OCI-LY7 (cell line): ENCODE measurements around the gene SQOR. TPM values are rescaled to one million over a fixed set of nuclear protein-coding genes. Genes with fewer than 3 reads are reported as not detected.

Source experiments
- BruUV-seq: library from RNA; stranded (reverse); fragments of 400-500 nt; replicated peaks from 2 replicates; lab custom pipeline; 2021; lab: Mats Ljungman, UMichigan
- CTCF ChIA-PET: fragments of 300-600 bp; sonication (Branson Sonifier 250); formaldehyde crosslinking; loops from one replicate; lab custom pipeline; 2022; ENCODE audit warnings: antibody characterized with exemption; ENCODE audit not compliant: unreplicated experiment; lab: Charles Lee
- POLR2A ChIA-PET: fragments of 300-600 bp; sonication (Branson Sonifier 250); formaldehyde crosslinking; loops from one replicate; lab custom pipeline; 2022; ENCODE audit warnings: antibody characterized with exemption; lab: Charles Lee
- DNase-seq: peaks from one replicate; pipeline ENCODE4 v3.0.0-alpha.2; 2015; ENCODE audit warnings: low spot score
- H2AFZ ChIP-seq: fragments of 200-600 bp; sonication (generic), shearing (Covaris generic); 2 replicates; pipeline ENCODE4 v1.6.1; 2014; ENCODE audit warnings: mild to moderate bottlenecking, antibody characterized with exemption, low read length, moderate library complexity
- H3K27ac ChIP-seq: fragments of 200-600 bp; sonication (generic); 2 replicates; pipeline ENCODE4 v1.5.1; 2014; ENCODE audit warnings: mixed run types, low read depth, mild to moderate bottlenecking, moderate library complexity, low read length, inconsistent platforms; ENCODE audit not compliant: poor library complexity, severe bottlenecking
- H3K36me3 ChIP-seq: fragments of 200-600 bp; sonication (generic); 2 replicates; pipeline ENCODE4 v1.6.1; 2014; ENCODE audit warnings: mild to moderate bottlenecking, antibody characterized with exemption, low read length, moderate library complexity, mixed read lengths; ENCODE audit not compliant: insufficient read depth
- H3K4me1 ChIP-seq: fragments of 200-600 bp; sonication (generic); 2 replicates; pipeline ENCODE4 v1.5.1; 2014; ENCODE audit warnings: mild to moderate bottlenecking, low read length; ENCODE audit not compliant: insufficient read depth, poor library complexity, severe bottlenecking
- H3K4me2 ChIP-seq: fragments of 200-600 bp; sonication (generic); 2 replicates; pipeline ENCODE4 v1.6.1; 2014; ENCODE audit warnings: mild to moderate bottlenecking, low read length
- H3K4me3 ChIP-seq: fragments of 200-600 bp; sonication (generic); 2 replicates; pipeline ENCODE4 v1.5.1; 2014; ENCODE audit warnings: mild to moderate bottlenecking, low read depth, low read length; ENCODE audit not compliant: poor library complexity, severe bottlenecking
- H3K79me2 ChIP-seq: fragments of 200-600 bp; sonication (generic); 2 replicates; pipeline ENCODE4 v1.6.1; 2016; ENCODE audit warnings: low read depth, mild to moderate bottlenecking, low read length, moderate library complexity, mixed read lengths; ENCODE audit not compliant: insufficient read depth
- H3K9me2 ChIP-seq: fragments of 200-600 bp; sonication (generic); 2 replicates; pipeline ENCODE4 v1.6.1; 2016; ENCODE audit warnings: mild to moderate bottlenecking, low read length, mixed read lengths; ENCODE audit not compliant: insufficient read depth
- H3K9me3 ChIP-seq: fragments of 200-600 bp; sonication (generic); 2 replicates; pipeline ENCODE4 v1.6.1; 2014; ENCODE audit warnings: mild to moderate bottlenecking, mixed run types, low read length, mixed read lengths
- H4K20me1 ChIP-seq: fragments of 200-600 bp; sonication (generic); 2 replicates; pipeline ENCODE4 v1.6.1; 2014; ENCODE audit warnings: mild to moderate bottlenecking, antibody characterized with exemption, low read length, moderate library complexity, mixed read lengths; ENCODE audit not compliant: insufficient read depth
- EZH2phosphoT487 ChIP-seq: fragments of 200-600 bp; sonication (generic); IDR thresholded peaks from 2 replicates; pipeline ENCODE4 v1.6.1; 2018; ENCODE audit warnings: low read depth, borderline replicate concordance, mild to moderate bottlenecking, mixed run types, antibody characterized with exemption, low read length, moderate library complexity, mixed read lengths
- intact Hi-C: fragments of 100-400 bp; cut with micrococcal nuclease; formaldehyde crosslinking; loops from one replicate; pipeline ENCODE4 v1.10.0; 2022; ENCODE audit not compliant: unreplicated experiment
- total RNA-seq, 2 experiments: library from RNA; depleted of rRNA in 1 of 2; stranded (reverse); fragments of >200 nt in 1 of 2; shearing (Covaris generic) in 1 of 2; gene quantifications; 2 replicates each; pipeline ENCODE4 v1.2.3, GENCODE V29; 2014 to 2022
- TF ChIP-seq, protein P1 (sequence below): fragments of 200-600 bp; sonication (generic); conservative IDR thresholded peaks from 2 replicates; pipeline ENCODE4 v1.5.1; 2014; ENCODE audit warnings: mild to moderate bottlenecking, antibody characterized with exemption, low read length, moderate library complexity, mixed read lengths

Gene SQOR
- total RNA-seq, 2 experiments from 2014 or later, result 0.42 to 1.8 TPM

DNA sequence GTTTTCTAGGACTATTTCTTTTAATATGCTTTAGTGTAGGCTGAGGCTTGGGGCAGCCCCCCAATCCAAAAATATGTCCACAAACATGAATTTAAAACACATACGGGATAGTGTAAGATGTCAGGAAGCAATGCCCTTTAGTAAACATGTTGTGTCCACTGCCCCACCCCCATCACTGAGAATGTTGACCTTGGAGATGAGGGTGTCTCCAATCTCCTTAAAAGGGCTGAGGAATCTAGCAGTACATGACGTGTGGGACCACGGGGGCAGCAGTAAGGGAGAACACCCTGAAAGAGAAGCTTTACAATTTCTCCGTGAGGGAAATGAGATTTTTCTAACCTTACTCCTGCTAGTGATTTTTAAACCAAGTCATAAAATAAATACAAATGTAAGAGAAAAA lies 84.7 kb downstream of the SQOR start:
- H3K36me3 ChIP-seq, result no peaks in the 10 kb centered on the region
- H3K9me3 ChIP-seq, result peaks cover 10% of the 10 kb centered on the region; the same call in 1 of the 2 replicates
- peak overlapping the region; percentile 33; the same call in 1 of the 2 replicates for H2AFZ ChIP-seq
- H4K20me1 ChIP-seq, result no peaks in the 10 kb centered on the region
- no peak for TF ChIP-seq EZH2phosphoT487
- TF ChIP-seq, protein P1, sequence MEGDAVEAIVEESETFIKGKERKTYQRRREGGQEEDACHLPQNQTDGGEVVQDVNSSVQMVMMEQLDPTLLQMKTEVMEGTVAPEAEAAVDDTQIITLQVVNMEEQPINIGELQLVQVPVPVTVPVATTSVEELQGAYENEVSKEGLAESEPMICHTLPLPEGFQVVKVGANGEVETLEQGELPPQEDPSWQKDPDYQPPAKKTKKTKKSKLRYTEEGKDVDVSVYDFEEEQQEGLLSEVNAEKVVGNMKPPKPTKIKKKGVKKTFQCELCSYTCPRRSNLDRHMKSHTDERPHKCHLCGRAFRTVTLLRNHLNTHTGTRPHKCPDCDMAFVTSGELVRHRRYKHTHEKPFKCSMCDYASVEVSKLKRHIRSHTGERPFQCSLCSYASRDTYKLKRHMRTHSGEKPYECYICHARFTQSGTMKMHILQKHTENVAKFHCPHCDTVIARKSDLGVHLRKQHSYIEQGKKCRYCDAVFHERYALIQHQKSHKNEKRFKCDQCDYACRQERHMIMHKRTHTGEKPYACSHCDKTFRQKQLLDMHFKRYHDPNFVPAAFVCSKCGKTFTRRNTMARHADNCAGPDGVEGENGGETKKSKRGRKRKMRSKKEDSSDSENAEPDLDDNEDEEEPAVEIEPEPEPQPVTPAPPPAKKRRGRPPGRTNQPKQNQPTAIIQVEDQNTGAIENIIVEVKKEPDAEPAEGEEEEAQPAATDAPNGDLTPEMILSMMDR, result no peak
- H3K79me2 ChIP-seq, result no peaks in the 10 kb centered on the region
- POLR2A ChIA-PET, result interaction anchor here (0.9 to 5.6 kb wide), 6 partner anchors 12 to 71 kb away, joined by 3 to 57 read pairs (median 8); no protein-coding TSS in a partner anchor
- CTCF ChIA-PET, result no interaction called here
- BruUV-seq, result no TSS peak
- peaks cover 42% of the 10 kb centered on the region for H3K4me1 ChIP-seq
- no peak overlapping the region for H3K4me3 ChIP-seq
- no peak overlapping the region for H3K27ac ChIP-seq
- H3K9me2 ChIP-seq, result no peaks in the 10 kb centered on the region
- 0 out of 2 replicates have a peak overlapping the region, but pooled peaks have one; percentile 6 for H3K4me2 ChIP-seq
- intact Hi-C loops, result loop anchor here (2.0 to 10.0 kb wide), 2 partner anchors 15 to 365 kb away; no protein-coding TSS in a partner anchor
- DNase-seq, result no peak

- CTCF ChIA-PET, result interaction anchor here (1.2 to 1.5 kb wide), 2 partner anchors 12 to 70 kb away, joined by 4 to 5 read pairs; no protein-coding TSS in a partner anchor
- Histone ChIP-seq H3K9me3 (peaks cover 10% of the 10 kb centered on the region; the same call in 1 of the 2 replicates), H2AFZ (peak overlapping the region; percentile 66; the same call in 1 of the 2 replicates), H3K36me3 (no peaks in the 10 kb centered on the region), H3K4me3 (no peak overlapping the region), H3K4me2 (0 out of 2 replicates have a peak overlapping the region, but pooled peaks have one; percentile 10), H3K27ac (no peak overlapping the region), H3K4me1 (peaks cover 36% of the 10 kb centered on the region), H4K20me1 (no peaks in the 10 kb centered on the region), H3K79me2 (no peaks in the 10 kb centered on the region), H3K9me2 (no peaks in the 10 kb centered on the region)
- POLR2A ChIA-PET, result interaction anchor here (0.6 to 4.5 kb wide), 13 partner anchors 11 to 127 kb away, joined by 3 to 42 read pairs (median 3); no protein-coding TSS in a partner anchor
- TF ChIP-seq, protein P1, result no peak
- TF ChIP-seq EZH2phosphoT487, result no peak
- BruUV-seq, result no TSS peak
- intact Hi-C loops, result no loop called here
- no peak for DNase-seq
These were observed 85.4 kb downstream of the SQOR start for GRCh38 chr15:45720183-45720582.

DNA sequence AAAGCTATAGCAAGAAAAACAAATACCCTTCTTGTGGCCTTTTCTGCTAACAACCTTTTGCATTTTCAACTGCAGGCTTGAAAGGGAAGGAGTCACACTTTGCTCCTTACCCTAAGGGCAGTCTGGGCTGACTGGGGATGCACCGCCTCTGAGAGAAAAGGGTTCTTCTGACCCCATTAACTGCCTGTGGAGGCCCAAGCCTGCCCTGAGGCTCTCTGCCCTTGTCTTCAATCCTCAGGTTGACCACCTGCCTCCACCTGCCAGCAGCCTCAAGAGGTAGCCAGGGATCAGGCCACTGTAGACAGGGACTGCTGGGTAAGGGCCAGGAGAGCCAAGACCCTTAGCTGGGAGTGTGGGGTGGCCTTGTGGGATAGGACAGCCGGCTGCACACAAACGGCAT lies 93.8 kb downstream of the SQOR start:
- Histone ChIP-seq H3K4me2 (no peak overlapping the region), H2AFZ (no peak overlapping the region), H3K9me2 (no peaks in the 10 kb centered on the region), H3K9me3 (no peaks in the 10 kb centered on the region; the same call in 1 of the 2 replicates), H3K36me3 (no peaks in the 10 kb centered on the region), H4K20me1 (no peaks in the 10 kb centered on the region), H3K4me3 (no peak overlapping the region), H3K27ac (no peak overlapping the region), H3K79me2 (no peaks in the 10 kb centered on the region), H3K4me1 (peaks cover 51% of the 10 kb centered on the region)
- DNase-seq, result no peak
- ChIA-PET CTCF (no interaction called here), POLR2A (interaction anchor here (0.5 to 0.6 kb wide), 2 partner anchors 58 to 1525 kb away, joined by 3 to 4 read pairs; no protein-coding TSS in a partner anchor)
- BruUV-seq, result no TSS peak
- TF ChIP-seq EZH2phosphoT487, result no peak
- TF ChIP-seq, protein P1, result no peak
- intact Hi-C loops, result no loop called here
